H1 (cell line): Measurements from ENCODE around the gene SPEF1. TPM values are rescaled to one million over a fixed set of nuclear protein-coding genes. Genes with fewer than 3 reads are reported as not detected.
"Not testable (repeated sequence)": the region's sequence is repeated elsewhere in the genome, so short reads cannot be mapped to it uniquely, and the experiment has no call there.

Source experiments
- CTCF ChIA-PET: fragments of 300-600 bp; sonication (Branson Sonifier 250); formaldehyde crosslinking; loops from one replicate; lab custom pipeline; 2021; ENCODE audit not compliant: partially characterized antibody; lab: Charles Lee
- POLR2A ChIA-PET: fragments of 300-600 bp; sonication (Branson Sonifier 250); formaldehyde crosslinking; loops from one replicate; lab custom pipeline; 2021; ENCODE audit warnings: inconsistent platforms; ENCODE audit not compliant: partially characterized antibody; lab: Charles Lee
- DNase-seq, 2 experiments: peaks; one replicate each; pipeline versions ENCODE4 v3.0.0 to v3.0.0-alpha.2; 2010 to 2022; ENCODE audit warnings: low spot score in 2 of 2, low read depth in 1 of 2, mixed read lengths in 1 of 2
- FAIRE-seq: peaks from 2 replicates; lab custom pipeline; 2011; peaks lifted over from hg19 to GRCh38; lab: Jason Lieb, UNC
- H2AFZ ChIP-seq: 2 replicates; pipeline ENCODE4 v1.8.1; 2012; ENCODE audit warnings: low read length, inconsistent platforms
- H2AK5ac ChIP-seq: 2 replicates; pipeline ENCODE4 v1.6.1; 2013; ENCODE audit warnings: low read depth, low read length
- H2BK120ac ChIP-seq: replicated peaks from 2 replicates; pipeline ENCODE3; 2013; ENCODE audit warnings: low read depth, low read length, inconsistent platforms
- H2BK12ac ChIP-seq: 2 replicates; pipeline ENCODE4 v1.6.1; 2013; ENCODE audit warnings: low read depth, low read length
- H2BK15ac ChIP-seq: 2 replicates; pipeline ENCODE4 v1.6.1; 2013; ENCODE audit warnings: low read length
- H2BK20ac ChIP-seq: 2 replicates; pipeline ENCODE4 v1.6.1; 2013; ENCODE audit warnings: low read length
- H2BK5ac ChIP-seq: 2 replicates; pipeline ENCODE4 v1.6.1; 2013; ENCODE audit warnings: low read depth, low read length
- H3K14ac ChIP-seq: 2 replicates; pipeline ENCODE4 v1.6.1; 2013; ENCODE audit warnings: inconsistent platforms; ENCODE audit not compliant: insufficient read length
- H3K18ac ChIP-seq: 2 replicates; pipeline ENCODE4 v1.6.1; 2013; ENCODE audit warnings: low read length; ENCODE audit errors: extremely low read depth
- H3K23ac ChIP-seq: 2 replicates; pipeline ENCODE4 v1.6.1; 2013; ENCODE audit warnings: inconsistent platforms; ENCODE audit not compliant: insufficient read length
- H3K23me2 ChIP-seq: 2 replicates; pipeline ENCODE4 v1.6.1; 2013; ENCODE audit warnings: low read depth, low read length
- H3K27ac ChIP-seq: 2 replicates; pipeline ENCODE4 v1.6.1; 2011; ENCODE audit warnings: low read depth, low read length, inconsistent platforms
- H3K27me3 ChIP-seq, 4 experiments: replicated peaks in 1 of 4; 1 replicate in 1 of 4; 2 replicates in 3 of 4; pipeline versions ENCODE4 v1.6.1 to v1.8.1; 2011 to 2013; ENCODE audit warnings: low read length in 3 of 4, mild to moderate bottlenecking in 3 of 4, inconsistent platforms in 2 of 4, mixed read lengths in 2 of 4, moderate library complexity in 1 of 4; ENCODE audit not compliant: control insufficient read depth in 3 of 4, insufficient read depth in 3 of 4; ENCODE audit errors: extremely low read depth in 1 of 4
- H3K36me3 ChIP-seq, 4 experiments: 2 replicates each; pipeline versions ENCODE4 v1.6.1 to v1.8.1; 2011 to 2013; ENCODE audit warnings: mild to moderate bottlenecking in 4 of 4, low read length in 3 of 4, moderate library complexity in 2 of 4, control low read depth in 1 of 4, inconsistent platforms in 1 of 4; ENCODE audit not compliant: insufficient read depth in 4 of 4, control insufficient read depth in 2 of 4
- H3K4ac ChIP-seq: replicated peaks from 2 replicates; pipeline ENCODE3; 2013; ENCODE audit warnings: low read length, low read depth, mixed read lengths, inconsistent platforms; ENCODE audit not compliant: insufficient read length
- H3K4me1 ChIP-seq, 4 experiments: replicated peaks in 1 of 4; 1 replicate in 1 of 4; 2 replicates in 3 of 4; pipeline versions ENCODE4 v1.6.1 to v1.8.1; 2011 to 2013; ENCODE audit warnings: low read length in 3 of 4, inconsistent platforms in 2 of 4, mixed read lengths in 1 of 4; ENCODE audit not compliant: insufficient read depth in 4 of 4, control insufficient read depth in 3 of 4
- H3K4me2 ChIP-seq, 2 experiments: 2 replicates each; pipeline versions ENCODE4 v1.6.1 to v1.8.1; 2011 to 2013; ENCODE audit warnings: low read depth in 2 of 2, low read length in 2 of 2, control low read depth in 1 of 2, inconsistent platforms in 1 of 2, mild to moderate bottlenecking in 1 of 2; ENCODE audit not compliant: insufficient read depth in 1 of 2
- H3K4me3 ChIP-seq, 4 experiments: fragments of 200-600, 300-600 bp in 1 of 4; sonication (generic), shearing (Covaris generic), sonication (Bioruptor Twin) in 1 of 4; 2 replicates each; pipeline versions ENCODE4 v1.5.1 to v1.8.1; 2011 to 2016; ENCODE audit warnings: low read length in 4 of 4, low read depth in 3 of 4, control low read depth in 2 of 4, inconsistent platforms in 2 of 4, mild to moderate bottlenecking in 2 of 4, mixed read lengths in 1 of 4, moderate library complexity in 1 of 4; ENCODE audit not compliant: insufficient read depth in 2 of 4; ENCODE audit errors: extremely low read depth in 1 of 4
- H3K56ac ChIP-seq: replicated peaks from 2 replicates; pipeline ENCODE3; 2013; ENCODE audit warnings: low read depth, mild to moderate bottlenecking, mixed read lengths, low read length, inconsistent platforms; ENCODE audit not compliant: insufficient read length
- H3K79me1 ChIP-seq: 2 replicates; pipeline ENCODE4 v1.6.1; 2013; ENCODE audit warnings: low read depth, low read length, control low read depth
- H3K79me2 ChIP-seq, 2 experiments: 2 replicates each; pipeline versions ENCODE4 v1.6.1 to v1.8.1; 2012 to 2013; ENCODE audit warnings: low read length in 2 of 2, mild to moderate bottlenecking in 2 of 2, inconsistent platforms in 1 of 2; ENCODE audit not compliant: insufficient read depth in 2 of 2, control insufficient read depth in 1 of 2
- H3K9ac ChIP-seq, 4 experiments: replicated peaks in 1 of 4; 1 replicate in 1 of 4; 2 replicates in 3 of 4; pipeline versions ENCODE4 v1.6.1 to v1.8.1; 2011 to 2013; ENCODE audit warnings: low read depth in 3 of 4, low read length in 3 of 4, control low read depth in 2 of 4, mild to moderate bottlenecking in 2 of 4, moderate library complexity in 2 of 4, inconsistent platforms in 1 of 4; ENCODE audit errors: extremely low read depth in 1 of 4
- H3K9me3 ChIP-seq, 2 experiments: 2 replicates each; pipeline versions ENCODE4 v1.6.1 to v1.8.1; 2012 to 2013; ENCODE audit warnings: mild to moderate bottlenecking in 2 of 2, moderate library complexity in 2 of 2, control low read depth in 1 of 2, inconsistent platforms in 1 of 2, low read depth in 1 of 2, low read length in 1 of 2, mixed read lengths in 1 of 2; ENCODE audit not compliant: insufficient read depth in 2 of 2
- H4K20me1 ChIP-seq, 2 experiments: replicated peaks in 1 of 2; 2 replicates each; pipeline versions ENCODE3 to v1.8.1; 2011 to 2013; ENCODE audit warnings: inconsistent platforms in 2 of 2, low read length in 2 of 2, mild to moderate bottlenecking in 1 of 2; ENCODE audit not compliant: insufficient read depth in 2 of 2, control insufficient read depth in 1 of 2
- H4K5ac ChIP-seq: 2 replicates; pipeline ENCODE4 v1.6.1; 2013; ENCODE audit warnings: low read length, low read depth, mixed read lengths, inconsistent platforms; ENCODE audit not compliant: insufficient read length
- H4K8ac ChIP-seq: 2 replicates; pipeline ENCODE4 v1.8.0; 2013; ENCODE audit warnings: mild to moderate bottlenecking, moderate library complexity, low read length, inconsistent platforms; ENCODE audit not compliant: insufficient read depth; ENCODE audit errors: extremely low read depth
- H4K91ac ChIP-seq: replicated peaks from 2 replicates; pipeline ENCODE3; 2013; ENCODE audit warnings: low read length, mixed read lengths, inconsistent platforms; ENCODE audit not compliant: insufficient read length
- WGBS, 2 experiments: shearing (Covaris generic) in 1 of 2; methylation state at CpG; one replicate each; pipeline versions ENCODE4 v1.1.6 to v1.1.7; 2013 to 2015; ENCODE audit warnings: low lambda C conversion rate in 2 of 2, mixed read lengths in 2 of 2, inconsistent platforms in 1 of 2, low coverage in 1 of 2, missing lambda C conversion rate in 1 of 2; ENCODE audit not compliant: insufficient replicate concordance in 2 of 2, insufficient coverage in 1 of 2, insufficient read length in 1 of 2; ENCODE audit errors: extremely low coverage in 1 of 2, missing lambda C conversion rate in 1 of 2; 5-methylcytosine and 5-hydroxymethylcytosine counted together
- polyA plus RNA-seq, 7 experiments: library from polyadenylated mRNA; depleted of rRNA in 3 of 7; stranded (reverse) in 5 of 7; unstranded in 2 of 7; fragments of >200 nt in 5 of 7; fragments of 200-250 nt in 2 of 7; gene quantifications; 1 replicate in 5 of 7; 2 replicates in 1 of 7; 4 replicates in 1 of 7; pipeline versions ENCODE4 v1.2.1 to v1.2.3, GENCODE V29; 2011 to 2013; ENCODE audit warnings: missing spikeins in 2 of 7, mixed read lengths in 2 of 7
- total RNA-seq: library from RNA; stranded (reverse); fragmentation: NEBNext Ultra II Directional; extraction: Animal tissue kit (Norgen Biotek cat#: 25700); gene quantifications from 2 replicates; pipeline ENCODE4 v1.2.1, GENCODE V29; 2021

The SPEF1 gene
- total and polyA plus RNA-seq, 2 of the 8 experiments (the other 6 are each of a cell fraction or from before 2014, with no cell fraction given) = 0.51 to 0.71 TPM

GRCh38 chr20:3789201-3789600 lies 8.0 kb upstream of the SPEF1 start:
- not testable (repeated sequence) for H3K9me3 ChIP-seq, H3K23me2 ChIP-seq, H2BK12ac ChIP-seq, H3K56ac ChIP-seq, H3K18ac ChIP-seq, H2BK5ac ChIP-seq, H4K91ac ChIP-seq, H3K23ac ChIP-seq, H2AFZ ChIP-seq, H2BK15ac ChIP-seq, H2BK20ac ChIP-seq, H2BK120ac ChIP-seq, H3K14ac ChIP-seq, H3K4ac ChIP-seq, H4K5ac ChIP-seq, H3K4me3 ChIP-seq, DNase-seq, H3K27me3 ChIP-seq, H3K36me3 ChIP-seq, H3K27ac ChIP-seq, H4K8ac ChIP-seq, H3K4me2 ChIP-seq, FAIRE-seq, H2AK5ac ChIP-seq, H3K9ac ChIP-seq
- WGBS, 2 experiments = 80% methylated on average over 4 of the region's 4 CpGs; no CpG with 5 or more reads in 1 of the 2 experiments
- H4K20me1 ChIP-seq = peaks cover 7 to 11% of the 10 kb centered on the region in 2 experiments
- H3K79me1 ChIP-seq = peaks cover 11% of the 10 kb centered on the region
- ChIA-PET CTCF (interaction anchor here (0.6 to 9.5 kb wide), 10 partner anchors 11 to 282 kb away, joined by 3 to 128 read pairs (median 4); partner anchors contain the start of gene AP5S1), POLR2A (interaction anchor here (0.9 to 2.8 kb wide), 3 partner anchors 9 to 31 kb away, joined by 3 to 15 read pairs (median 3); partner anchors contain the start of gene AP5S1)
- H3K79me2 ChIP-seq = peaks cover 0 to 10% of the 10 kb centered on the region in 2 experiments; a peak in 1 of 4 replicates
- peaks cover 0 to 13% (median 6%) of the 10 kb centered on the region in 4 experiments; a peak in 6 of 7 replicates for H3K4me1 ChIP-seq
